Osteoblast (primary cell): ENCODE results near the gene EYA4. TPM values are rescaled to one million over a fixed set of nuclear protein-coding genes. Genes with fewer than 3 reads are reported as not detected.

Experiments used
- DNase-seq: peaks from one replicate; pipeline ENCODE4 v3.0.0; 2011; ENCODE audit warnings: low spot score, mixed read lengths; ENCODE audit not compliant: insufficient read length; ENCODE audit errors: missing footprints
- H2AFZ ChIP-seq: 2 replicates; pipeline ENCODE4 v1.6.0; 2011; ENCODE audit warnings: mild to moderate bottlenecking, low read length
- H3K27ac ChIP-seq: 2 replicates; pipeline ENCODE4 v1.5.1; 2011; ENCODE audit warnings: mild to moderate bottlenecking, low read depth, low read length, moderate library complexity
- H3K27me3 ChIP-seq: 2 replicates; pipeline ENCODE4 v1.6.0; 2012; ENCODE audit warnings: mild to moderate bottlenecking, control low read depth, inconsistent platforms, low read length, moderate library complexity; ENCODE audit not compliant: insufficient read depth
- H3K36me3 ChIP-seq: 2 replicates; pipeline ENCODE4 v1.5.1; 2011; ENCODE audit warnings: mild to moderate bottlenecking, low read length, control low read depth, moderate library complexity; ENCODE audit not compliant: insufficient read depth
- H3K4me1 ChIP-seq: 2 replicates; pipeline ENCODE4 v1.5.1; 2011; ENCODE audit warnings: mild to moderate bottlenecking, low read length, control low read depth, moderate library complexity; ENCODE audit not compliant: insufficient read depth
- H3K4me2 ChIP-seq: 2 replicates; pipeline ENCODE4 v1.6.0; 2011; ENCODE audit warnings: mild to moderate bottlenecking, low read length; ENCODE audit not compliant: insufficient read depth
- H3K4me3 ChIP-seq: fragments of 200-600 bp; sonication (generic); 3 replicates; pipeline ENCODE4 v1.5.1; 2012; ENCODE audit warnings: mild to moderate bottlenecking, low read length, inconsistent platforms; ENCODE audit not compliant: insufficient read depth
- H3K79me2 ChIP-seq: 2 replicates; pipeline ENCODE4 v1.6.0; 2012; ENCODE audit warnings: mild to moderate bottlenecking, low read length, control low read depth, inconsistent platforms; ENCODE audit not compliant: insufficient read depth
- H3K9me3 ChIP-seq: 2 replicates; pipeline ENCODE4 v1.5.1; 2011; ENCODE audit warnings: low read depth, low read length, control low read depth
- H4K20me1 ChIP-seq: 2 replicates; pipeline ENCODE4 v1.6.0; 2012; ENCODE audit warnings: mild to moderate bottlenecking, low read length, control low read depth; ENCODE audit not compliant: insufficient read depth
- CTCF ChIP-seq: IDR thresholded peaks from 2 replicates; pipeline ENCODE4 v1.5.1; 2011; ENCODE audit warnings: mild to moderate bottlenecking, low read depth, low read length, moderate library complexity; ENCODE audit errors: extremely low read depth
- total RNA-seq: library from RNA; depleted of rRNA; stranded (reverse); fragments of >200 nt; gene quantifications from 2 replicates; pipeline ENCODE4 v1.2.3, GENCODE V29; 2012

The EYA4 gene
- total RNA-seq, 1 donor, result 35.5 TPM

- Histone ChIP-seq H2AFZ (no peak overlapping the region), H3K27ac (no peak overlapping the region), H3K4me2 (no peak overlapping the region), H3K36me3 (no peaks in the 10 kb centered on the region), H3K79me2 (no peaks in the 10 kb centered on the region), H4K20me1 (no peaks in the 10 kb centered on the region), H3K4me1 (no peaks in the 10 kb centered on the region), H3K9me3 (no peaks in the 10 kb centered on the region), H3K27me3 (no peaks in the 10 kb centered on the region), H3K4me3 (no peak overlapping the region)
- DNase-seq, result no peak
- no peak for TF ChIP-seq CTCF
Observed at GRCh38 chr6:133262804-133263203, 21.6 kb downstream of the EYA4 start.

- Histone ChIP-seq H3K27me3 (no peaks in the 10 kb centered on the region), H3K27ac (no peak overlapping the region), H3K4me3 (no peak overlapping the region), H3K79me2 (no peaks in the 10 kb centered on the region), H2AFZ (no peak overlapping the region), H3K4me2 (no peak overlapping the region), H3K36me3 (no peaks in the 10 kb centered on the region), H4K20me1 (no peaks in the 10 kb centered on the region), H3K9me3 (no peaks in the 10 kb centered on the region), H3K4me1 (no peaks in the 10 kb centered on the region)
- DNase-seq, result no peak
- no peak for TF ChIP-seq CTCF
Observed at GRCh38 chr6:133265066-133265465, 23.9 kb downstream of the EYA4 start.

- no peak for DNase-seq
- no peak for TF ChIP-seq CTCF
- Histone ChIP-seq H3K79me2 (no peaks in the 10 kb centered on the region), H3K27me3 (no peaks in the 10 kb centered on the region), H3K9me3 (no peaks in the 10 kb centered on the region), H3K36me3 (no peaks in the 10 kb centered on the region), H2AFZ (no peak overlapping the region), H3K4me3 (no peak overlapping the region), H4K20me1 (no peaks in the 10 kb centered on the region), H3K4me2 (no peak overlapping the region), H3K4me1 (no peaks in the 10 kb centered on the region), H3K27ac (no peak overlapping the region)
Observed at GRCh38 chr6:133266186-133266585, 25.0 kb downstream of the EYA4 start.

GRCh38 chr6:133268621-133269020 is 27.5 kb downstream of the EYA4 start:
- Histone ChIP-seq H3K9me3 (no peaks in the 10 kb centered on the region), H3K27ac (no peak overlapping the region), H3K4me1 (no peaks in the 10 kb centered on the region), H3K4me2 (no peak overlapping the region), H3K4me3 (no peak overlapping the region), H4K20me1 (no peaks in the 10 kb centered on the region), H3K79me2 (no peaks in the 10 kb centered on the region), H2AFZ (no peak overlapping the region), H3K27me3 (no peaks in the 10 kb centered on the region), H3K36me3 (no peaks in the 10 kb centered on the region)
- no peak for DNase-seq
- no peak for TF ChIP-seq CTCF
